ENCODE measurements around the gene HAGH. TPM values are rescaled to one million over a fixed set of nuclear protein-coding genes. Genes with fewer than 3 reads are reported as not detected.

HAGH gene
- total and polyA plus RNA-seq, 9 of the 15 experiments (the other 6 are each of a cell fraction or from before 2014, with no cell fraction given), result 0.46 to 35.1 (median 16.8) TPM

DNA sequence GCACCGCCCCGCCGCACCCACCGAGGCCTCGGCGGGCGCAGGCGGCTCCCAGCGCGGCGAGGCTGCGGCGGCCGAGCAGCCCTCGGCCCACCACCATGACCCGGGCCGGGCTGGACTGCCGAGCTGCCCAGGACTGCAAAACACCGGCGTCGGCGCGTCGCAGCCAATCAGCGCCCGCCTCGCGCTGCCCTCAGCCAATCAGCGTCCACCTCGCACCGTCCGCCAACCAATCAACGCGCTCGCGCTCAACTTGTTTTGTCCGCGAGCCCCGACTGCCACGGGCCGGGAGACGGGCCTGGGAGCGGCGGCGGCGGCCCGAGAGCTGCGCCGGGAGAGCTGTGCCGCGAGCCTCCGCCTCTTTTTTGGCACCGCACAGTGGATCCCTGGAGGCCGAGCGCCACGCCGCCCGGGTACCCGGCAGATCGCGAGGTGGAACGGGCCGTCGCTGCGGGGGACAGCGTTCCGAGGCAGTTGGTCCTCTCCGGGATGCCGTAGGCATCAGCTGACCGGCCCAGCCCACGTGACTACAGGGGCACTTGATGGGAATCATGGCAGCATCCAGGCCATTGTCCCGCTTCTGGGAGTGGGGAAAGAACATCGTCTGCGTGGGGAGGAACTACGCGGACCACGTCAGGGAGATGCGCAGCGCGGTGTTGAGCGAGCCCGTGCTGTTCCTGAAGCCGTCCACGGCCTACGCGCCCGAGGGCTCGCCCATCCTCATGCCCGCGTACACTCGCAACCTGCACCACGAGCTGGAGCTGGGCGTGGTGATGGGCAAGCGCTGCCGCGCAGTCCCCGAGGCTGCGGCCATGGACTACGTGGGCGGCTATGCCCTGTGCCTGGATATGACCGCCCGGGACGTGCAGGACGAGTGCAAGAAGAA, at the start of gene HAGH, which contains the start of gene FAHD1 (continued):
- TF ChIP-seq, protein P1, sequence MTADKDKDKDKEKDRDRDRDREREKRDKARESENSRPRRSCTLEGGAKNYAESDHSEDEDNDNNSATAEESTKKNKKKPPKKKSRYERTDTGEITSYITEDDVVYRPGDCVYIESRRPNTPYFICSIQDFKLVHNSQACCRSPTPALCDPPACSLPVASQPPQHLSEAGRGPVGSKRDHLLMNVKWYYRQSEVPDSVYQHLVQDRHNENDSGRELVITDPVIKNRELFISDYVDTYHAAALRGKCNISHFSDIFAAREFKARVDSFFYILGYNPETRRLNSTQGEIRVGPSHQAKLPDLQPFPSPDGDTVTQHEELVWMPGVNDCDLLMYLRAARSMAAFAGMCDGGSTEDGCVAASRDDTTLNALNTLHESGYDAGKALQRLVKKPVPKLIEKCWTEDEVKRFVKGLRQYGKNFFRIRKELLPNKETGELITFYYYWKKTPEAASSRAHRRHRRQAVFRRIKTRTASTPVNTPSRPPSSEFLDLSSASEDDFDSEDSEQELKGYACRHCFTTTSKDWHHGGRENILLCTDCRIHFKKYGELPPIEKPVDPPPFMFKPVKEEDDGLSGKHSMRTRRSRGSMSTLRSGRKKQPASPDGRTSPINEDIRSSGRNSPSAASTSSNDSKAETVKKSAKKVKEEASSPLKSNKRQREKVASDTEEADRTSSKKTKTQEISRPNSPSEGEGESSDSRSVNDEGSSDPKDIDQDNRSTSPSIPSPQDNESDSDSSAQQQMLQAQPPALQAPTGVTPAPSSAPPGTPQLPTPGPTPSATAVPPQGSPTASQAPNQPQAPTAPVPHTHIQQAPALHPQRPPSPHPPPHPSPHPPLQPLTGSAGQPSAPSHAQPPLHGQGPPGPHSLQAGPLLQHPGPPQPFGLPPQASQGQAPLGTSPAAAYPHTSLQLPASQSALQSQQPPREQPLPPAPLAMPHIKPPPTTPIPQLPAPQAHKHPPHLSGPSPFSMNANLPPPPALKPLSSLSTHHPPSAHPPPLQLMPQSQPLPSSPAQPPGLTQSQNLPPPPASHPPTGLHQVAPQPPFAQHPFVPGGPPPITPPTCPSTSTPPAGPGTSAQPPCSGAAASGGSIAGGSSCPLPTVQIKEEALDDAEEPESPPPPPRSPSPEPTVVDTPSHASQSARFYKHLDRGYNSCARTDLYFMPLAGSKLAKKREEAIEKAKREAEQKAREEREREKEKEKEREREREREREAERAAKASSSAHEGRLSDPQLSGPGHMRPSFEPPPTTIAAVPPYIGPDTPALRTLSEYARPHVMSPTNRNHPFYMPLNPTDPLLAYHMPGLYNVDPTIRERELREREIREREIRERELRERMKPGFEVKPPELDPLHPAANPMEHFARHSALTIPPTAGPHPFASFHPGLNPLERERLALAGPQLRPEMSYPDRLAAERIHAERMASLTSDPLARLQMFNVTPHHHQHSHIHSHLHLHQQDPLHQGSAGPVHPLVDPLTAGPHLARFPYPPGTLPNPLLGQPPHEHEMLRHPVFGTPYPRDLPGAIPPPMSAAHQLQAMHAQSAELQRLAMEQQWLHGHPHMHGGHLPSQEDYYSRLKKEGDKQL (CRISPR knock-in tag; IDR thresholded peaks at IDR 0.05; ENCODE audit: borderline replicate concordance), result 0 out of 2 replicates have a peak, but pooled peaks have one; percentile 33
- TF ChIP-seq BCOR (IDR thresholded peaks at IDR 0.05) (peak; percentile 81), HDAC8 (tag; IDR thresholded peaks at IDR 0.05) (no peak), TSC22D4 (tag; IDR thresholded peaks at IDR 0.05) (no peak), ZNF311 (CRISPR knock-in tag; IDR thresholded peaks at IDR 0.05) (no peak), RNF2 (IDR thresholded peaks at IDR 0.05) (peak; percentile 89), YBX1 (IDR thresholded peaks at IDR 0.05) (no peak), GATAD2B (IDR thresholded peaks at IDR 0.05; ENCODE audit: borderline replicate concordance) (no peak), KHSRP (IDR thresholded peaks at IDR 0.05) (no peak), ZNF431 (CRISPR knock-in tag; IDR thresholded peaks at IDR 0.05) (peak; percentile 63), RBM39 (optimal IDR thresholded peaks at IDR 0.05; ENCODE audit: low read depth, low read length) (no peak), ZNF12 (CRISPR knock-in tag; IDR thresholded peaks at IDR 0.05) (peak; percentile 39; the same call in 1 of the 2 replicates), TBP (optimal IDR thresholded peaks at IDR 0.05; ENCODE audit: low read depth, low read length) (peak; percentile 58), MCM2 (IDR thresholded peaks at IDR 0.05; ENCODE audit: low read depth) (no peak), KDM5B (IDR thresholded peaks at IDR 0.05; ENCODE audit: insufficient replicate concordance, low read depth, low read length) (peak; percentile 64), OTX1 (CRISPR knock-in tag; IDR thresholded peaks at IDR 0.05) (no peak), ZNF133 (CRISPR knock-in tag; IDR thresholded peaks at IDR 0.05) (no peak)
- TF ChIP-seq, protein P2, sequence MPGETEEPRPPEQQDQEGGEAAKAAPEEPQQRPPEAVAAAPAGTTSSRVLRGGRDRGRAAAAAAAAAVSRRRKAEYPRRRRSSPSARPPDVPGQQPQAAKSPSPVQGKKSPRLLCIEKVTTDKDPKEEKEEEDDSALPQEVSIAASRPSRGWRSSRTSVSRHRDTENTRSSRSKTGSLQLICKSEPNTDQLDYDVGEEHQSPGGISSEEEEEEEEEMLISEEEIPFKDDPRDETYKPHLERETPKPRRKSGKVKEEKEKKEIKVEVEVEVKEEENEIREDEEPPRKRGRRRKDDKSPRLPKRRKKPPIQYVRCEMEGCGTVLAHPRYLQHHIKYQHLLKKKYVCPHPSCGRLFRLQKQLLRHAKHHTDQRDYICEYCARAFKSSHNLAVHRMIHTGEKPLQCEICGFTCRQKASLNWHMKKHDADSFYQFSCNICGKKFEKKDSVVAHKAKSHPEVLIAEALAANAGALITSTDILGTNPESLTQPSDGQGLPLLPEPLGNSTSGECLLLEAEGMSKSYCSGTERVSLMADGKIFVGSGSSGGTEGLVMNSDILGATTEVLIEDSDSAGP (CRISPR knock-in tag; IDR thresholded peaks at IDR 0.05), result no peak
- TF ChIP-seq, protein P3, sequence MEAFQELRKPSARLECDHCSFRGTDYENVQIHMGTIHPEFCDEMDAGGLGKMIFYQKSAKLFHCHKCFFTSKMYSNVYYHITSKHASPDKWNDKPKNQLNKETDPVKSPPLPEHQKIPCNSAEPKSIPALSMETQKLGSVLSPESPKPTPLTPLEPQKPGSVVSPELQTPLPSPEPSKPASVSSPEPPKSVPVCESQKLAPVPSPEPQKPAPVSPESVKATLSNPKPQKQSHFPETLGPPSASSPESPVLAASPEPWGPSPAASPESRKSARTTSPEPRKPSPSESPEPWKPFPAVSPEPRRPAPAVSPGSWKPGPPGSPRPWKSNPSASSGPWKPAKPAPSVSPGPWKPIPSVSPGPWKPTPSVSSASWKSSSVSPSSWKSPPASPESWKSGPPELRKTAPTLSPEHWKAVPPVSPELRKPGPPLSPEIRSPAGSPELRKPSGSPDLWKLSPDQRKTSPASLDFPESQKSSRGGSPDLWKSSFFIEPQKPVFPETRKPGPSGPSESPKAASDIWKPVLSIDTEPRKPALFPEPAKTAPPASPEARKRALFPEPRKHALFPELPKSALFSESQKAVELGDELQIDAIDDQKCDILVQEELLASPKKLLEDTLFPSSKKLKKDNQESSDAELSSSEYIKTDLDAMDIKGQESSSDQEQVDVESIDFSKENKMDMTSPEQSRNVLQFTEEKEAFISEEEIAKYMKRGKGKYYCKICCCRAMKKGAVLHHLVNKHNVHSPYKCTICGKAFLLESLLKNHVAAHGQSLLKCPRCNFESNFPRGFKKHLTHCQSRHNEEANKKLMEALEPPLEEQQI (IDR thresholded peaks at IDR 0.05), result no peak
- TF ChIP-seq, protein P4, sequence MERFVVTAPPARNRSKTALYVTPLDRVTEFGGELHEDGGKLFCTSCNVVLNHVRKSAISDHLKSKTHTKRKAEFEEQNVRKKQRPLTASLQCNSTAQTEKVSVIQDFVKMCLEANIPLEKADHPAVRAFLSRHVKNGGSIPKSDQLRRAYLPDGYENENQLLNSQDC (CRISPR knock-in tag; IDR thresholded peaks at IDR 0.05), result no peak

Measured in K562 (cell line).